Neural crest cell (in vitro differentiated cells): ENCODE measurements around the gene SP2. TPM values are rescaled to one million over a fixed set of nuclear protein-coding genes. Genes with fewer than 3 reads are reported as not detected.

Source experiments
- DNase-seq: peaks from one replicate; pipeline ENCODE4 v3.0.0; 2021; ENCODE audit warnings: low read depth, mixed read lengths, low spot score
- H3K27ac Mint-ChIP-seq: one replicate; pipeline ENCODE4 v1.8.0; 2021; ENCODE audit warnings: mild to moderate bottlenecking, mixed read lengths; ENCODE audit not compliant: unreplicated experiment
- H3K27me3 Mint-ChIP-seq: 2 replicates; pipeline ENCODE4 v1.8.0; 2021; ENCODE audit warnings: low read depth, mild to moderate bottlenecking, mixed read lengths
- H3K36me3 Mint-ChIP-seq: 2 replicates; pipeline ENCODE4 v1.8.0; 2021; ENCODE audit warnings: low read depth, mild to moderate bottlenecking, mixed read lengths
- H3K4me1 Mint-ChIP-seq: 2 replicates; pipeline ENCODE4 v1.8.0; 2021; ENCODE audit warnings: mixed read lengths
- H3K4me3 Mint-ChIP-seq: one replicate; pipeline ENCODE4 v1.8.0; 2021; ENCODE audit warnings: mild to moderate bottlenecking, mixed read lengths
- H3K9me3 Mint-ChIP-seq: 2 replicates; pipeline ENCODE4 v1.8.0; 2021; ENCODE audit warnings: mixed read lengths
- CTCF ChIP-seq: fragments of 200-600 bp; sonication (generic); conservative IDR thresholded peaks from 2 replicates; pipeline ENCODE4 v1.5.0; 2021; ENCODE audit warnings: antibody characterized with exemption, mild to moderate bottlenecking
- total RNA-seq: library from RNA; stranded (reverse); gene quantifications from 2 replicates; pipeline ENCODE4 v1.2.1, GENCODE V29; 2021

SP2 gene
- total RNA-seq, 1 donor from 2014 or later = 22.4 TPM

GRCh38 chr17:47966079-47966519 is 70.1 kb downstream of the SP2 start:
- Mint-ChIP-seq H3K9me3 (no peaks in the 10 kb centered on the region), H3K4me1 (peaks cover 16% of the 10 kb centered on the region), H3K27me3 (no peaks in the 10 kb centered on the region), H3K27ac (no peak overlapping the region), H3K4me3 (no peak overlapping the region), H3K36me3 (peaks cover 2% of the 10 kb centered on the region)
- TF ChIP-seq CTCF = no peak
- no peak for DNase-seq

DNA sequence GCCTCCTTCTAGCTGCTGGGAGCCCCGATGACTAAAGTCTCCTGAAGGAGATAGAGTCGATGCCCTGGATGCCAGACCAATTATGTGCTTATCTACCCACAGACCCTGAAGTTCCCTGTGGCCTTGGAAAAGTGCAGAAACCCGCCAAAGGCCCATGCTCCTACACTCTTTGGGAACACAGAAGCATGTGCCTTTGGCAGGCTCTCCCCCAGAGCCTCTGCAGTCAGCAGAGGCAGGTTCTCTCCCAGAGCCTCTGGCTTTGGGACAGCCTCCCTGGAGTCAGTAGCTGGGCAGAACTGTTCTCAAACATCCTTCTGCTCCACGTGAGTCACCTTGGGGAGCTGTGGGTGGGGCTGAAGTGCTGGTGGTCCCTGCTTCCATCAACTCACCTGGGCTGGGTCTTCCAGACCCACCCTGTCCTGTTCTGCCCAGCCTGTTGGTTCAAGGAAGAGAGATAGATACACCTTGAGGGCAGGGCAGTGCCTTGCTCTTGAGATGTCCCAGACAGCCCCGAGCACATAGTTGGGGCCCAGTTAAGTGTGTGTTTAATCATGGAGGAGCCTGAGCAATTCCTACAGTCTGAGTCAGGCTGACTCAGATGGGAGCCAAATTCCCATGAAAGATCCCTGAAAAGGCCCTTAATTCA is 71.7 kb downstream of the SP2 start:
- no peaks in the 10 kb centered on the region for H3K9me3 Mint-ChIP-seq
- no peak for TF ChIP-seq CTCF
- peaks cover 26% of the 10 kb centered on the region for H3K4me1 Mint-ChIP-seq
- DNase-seq = no peak
- no peak overlapping the region for H3K4me3 Mint-ChIP-seq
- no peaks in the 10 kb centered on the region for H3K27me3 Mint-ChIP-seq
- H3K27ac Mint-ChIP-seq = no peak overlapping the region
- peaks cover 2% of the 10 kb centered on the region for H3K36me3 Mint-ChIP-seq

- no peak overlapping the region for H3K4me3 Mint-ChIP-seq
- peaks cover 5% of the 10 kb centered on the region for H3K36me3 Mint-ChIP-seq
- H3K27ac Mint-ChIP-seq = no peak overlapping the region
- no peaks in the 10 kb centered on the region for H3K9me3 Mint-ChIP-seq
- no peaks in the 10 kb centered on the region for H3K27me3 Mint-ChIP-seq
- no peak for DNase-seq
- peaks cover 35% of the 10 kb centered on the region for H3K4me1 Mint-ChIP-seq
- no peak for TF ChIP-seq CTCF
Observed at GRCh38 chr17:47968836-47969235, 72.8 kb downstream of the SP2 start.

GRCh38 chr17:47969930-47970724 is 74.1 kb downstream of the SP2 start:
- H3K4me3 Mint-ChIP-seq = peak overlapping the region; percentile 94
- H3K27me3 Mint-ChIP-seq = no peaks in the 10 kb centered on the region
- H3K27ac Mint-ChIP-seq = no peak overlapping the region
- peaks cover 40% of the 10 kb centered on the region for H3K4me1 Mint-ChIP-seq
- DNase-seq = no peak
- H3K9me3 Mint-ChIP-seq = no peaks in the 10 kb centered on the region
- peaks cover 8% of the 10 kb centered on the region for H3K36me3 Mint-ChIP-seq
- no peak for TF ChIP-seq CTCF

DNA sequence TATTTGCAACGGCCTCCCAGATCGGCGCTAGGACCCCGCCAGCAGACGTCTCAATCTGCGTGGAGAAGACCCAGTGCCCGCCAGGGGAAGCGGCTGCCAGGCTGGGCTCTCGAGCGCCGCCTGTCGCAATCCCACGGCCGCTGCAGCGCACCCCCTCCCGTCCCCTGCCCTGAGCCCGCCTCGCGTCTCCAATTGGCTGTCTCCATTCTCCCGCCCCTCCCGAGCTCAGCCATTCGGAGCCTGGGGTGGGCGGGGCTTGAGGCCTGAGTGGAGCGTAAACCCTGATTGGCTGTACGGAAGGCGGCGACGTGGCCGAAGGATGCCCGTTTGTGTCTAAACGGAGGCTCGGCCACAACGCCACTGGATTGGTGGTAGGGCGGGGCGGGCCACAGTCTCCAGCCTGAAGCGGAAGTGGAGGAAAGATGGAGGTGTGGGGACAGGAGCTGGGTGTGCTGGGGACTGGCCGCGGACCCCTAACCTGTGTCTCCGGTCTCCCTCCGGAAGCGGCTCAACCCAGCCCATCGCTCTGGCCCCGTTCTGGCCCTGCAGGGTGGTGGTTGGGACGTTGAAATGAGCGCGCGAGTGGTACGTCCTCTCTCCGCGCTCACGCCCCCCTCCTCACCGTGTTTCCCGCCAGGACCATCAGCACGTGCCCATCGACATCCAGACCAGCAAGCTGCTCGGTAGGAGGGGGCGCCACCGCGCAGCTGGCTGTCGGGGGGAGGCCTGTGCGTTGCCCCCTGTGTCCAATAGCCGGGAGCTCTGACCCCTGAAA is 74.9 kb downstream of the SP2 start, which contains the start of gene CDK5RAP3:
Gene CDK5RAP3 (plus strand): TSS at position 389 of the 775 bp plus-strand sequence. CDS start 34 bp downstream, at position 423.
- Mint-ChIP-seq H3K4me1 (peaks cover 40% of the 10 kb centered on the region), H3K27me3 (no peaks in the 10 kb centered on the region), H3K27ac (peak within 1 kb of the TSS; percentile 95), H3K9me3 (no peaks in the 10 kb centered on the region), H3K36me3 (peaks cover 11% of the 10 kb centered on the region), H3K4me3 (peak within 1 kb of the TSS; percentile 94)
- DNase-seq = peak; percentile 99
- peak; percentile 91 for TF ChIP-seq CTCF
